HCT116 (cell line): ENCODE measurements around the gene CCL13. TPM values are rescaled to one million over a fixed set of nuclear protein-coding genes. Genes with fewer than 3 reads are reported as not detected.

Experiments used
- ATAC-seq: fragments of 200-7000 bp; cut with Tn5 transposase; 2 replicates; pipeline ENCODE4 v1.9.1; 2020; ENCODE audit warnings: mild to moderate bottlenecking, moderate library complexity
- BruUV-seq: library from RNA; stranded (reverse); fragments of 400-500 nt; replicated peaks from 2 replicates; lab custom pipeline; 2021; lab: Mats Ljungman, UMichigan
- CTCF ChIA-PET: fragments of 300-600 bp; sonication (Branson Sonifier 250); formaldehyde crosslinking; loops from one replicate; lab custom pipeline; 2021; ENCODE audit warnings: antibody characterized with exemption; lab: Charles Lee
- POLR2A ChIA-PET: fragments of 300-600, 350-600 bp; sonication (Branson Sonifier 250); formaldehyde crosslinking; loops from one replicate; lab custom pipeline; 2021; ENCODE audit warnings: antibody characterized with exemption; lab: Charles Lee
- RAD21 ChIA-PET, 2 experiments: fragments of 300-600 bp; sonication (Branson Sonifier 250); formaldehyde crosslinking; loops; one replicate each; lab custom pipeline; 2023; ENCODE audit warnings: low total read pairs in 2 of 2; ENCODE audit not compliant: uncharacterized antibody in 2 of 2, unreplicated experiment in 2 of 2, low non-redundant PET in 1 of 2; lab: Charles Lee
- DNase-seq: peaks from one replicate; pipeline ENCODE4 v3.0.0-alpha.2; 2010; ENCODE audit warnings: low read depth, low spot score
- H2AFZ ChIP-seq: fragments of 200-600 bp; shearing (Covaris generic), sonication (generic); 2 replicates; pipeline ENCODE4 v1.6.1; 2017; ENCODE audit warnings: low read depth, mixed run types, mixed read lengths, antibody characterized with exemption, low read length; ENCODE audit not compliant: poor library complexity, severe bottlenecking
- H3K27ac ChIP-seq: 2 replicates; pipeline ENCODE4 v1.5.1; 2012; ENCODE audit warnings: low read depth, low read length
- H3K27me3 ChIP-seq: fragments of 200-600 bp; sonication (generic); 2 replicates; pipeline ENCODE4 v1.6.1; 2016; ENCODE audit warnings: mixed run types, low read length, mixed read lengths; ENCODE audit not compliant: insufficient read depth
- H3K36me3 ChIP-seq, 2 experiments: fragments of 200-500 bp in 1 of 2; fragments of 200-600 bp in 1 of 2; sonication (Bioruptor generic) in 1 of 2; sonication (generic) in 1 of 2; 2 replicates each; pipeline versions ENCODE4 v1.5.1 to v1.6.1; 2014 to 2016; ENCODE audit warnings: low read length in 2 of 2, inconsistent platforms in 1 of 2, mixed read lengths in 1 of 2, mixed run types in 1 of 2; ENCODE audit not compliant: insufficient read depth in 2 of 2, control insufficient read depth in 1 of 2
- H3K4me1 ChIP-seq, 2 experiments: fragments of 200-600 bp in 1 of 2; sonication (generic) in 1 of 2; 2 replicates each; pipeline versions ENCODE4 v1.5.1 to v1.6.1; 2012 to 2017; ENCODE audit warnings: low read length in 2 of 2, inconsistent platforms in 1 of 2, mild to moderate bottlenecking in 1 of 2, mixed read lengths in 1 of 2, mixed run types in 1 of 2, moderate library complexity in 1 of 2; ENCODE audit not compliant: insufficient read depth in 2 of 2, control insufficient read depth in 1 of 2
- H3K4me2 ChIP-seq: fragments of 200-600 bp; sonication (generic); 2 replicates; pipeline ENCODE4 v1.6.1; 2017; ENCODE audit warnings: mixed run types, low read length, mixed read lengths
- H3K4me3 ChIP-seq, 2 experiments: fragments of 200-600 bp in 1 of 2; sonication (generic) in 1 of 2; replicated peaks in 1 of 2; 2 replicates each; pipeline ENCODE4 v1.5.1; 2011 to 2016; ENCODE audit warnings: low read length in 2 of 2, control low read depth in 1 of 2, low read depth in 1 of 2, mild to moderate bottlenecking in 1 of 2, mixed read lengths in 1 of 2, mixed run types in 1 of 2
- H3K79me2 ChIP-seq: fragments of 200-600 bp; sonication (generic); 2 replicates; pipeline ENCODE4 v1.6.1; 2017; ENCODE audit warnings: mild to moderate bottlenecking, mixed run types, low read length, moderate library complexity, mixed read lengths; ENCODE audit not compliant: insufficient read depth
- H3K9ac ChIP-seq: fragments of 200-600 bp; sonication (generic); 2 replicates; pipeline ENCODE4 v1.6.1; 2016; ENCODE audit warnings: low read length, mixed read lengths
- H3K9me2 ChIP-seq: fragments of 200-600 bp; sonication (generic), shearing (Covaris generic); 2 replicates; pipeline ENCODE4 v1.6.1; 2017; ENCODE audit warnings: mixed run types, mild to moderate bottlenecking, moderate library complexity; ENCODE audit not compliant: insufficient read depth
- H3K9me3 ChIP-seq, 2 experiments: fragments of 200-500 bp in 1 of 2; fragments of 200-600 bp in 1 of 2; sonication (Bioruptor generic) in 1 of 2; sonication (generic) in 1 of 2; 2 replicates each; pipeline ENCODE4 v1.6.1; 2014 to 2017; ENCODE audit warnings: low read length in 2 of 2, mixed read lengths in 2 of 2, inconsistent platforms in 1 of 2, low read depth in 1 of 2, mild to moderate bottlenecking in 1 of 2, mixed run types in 1 of 2, moderate library complexity in 1 of 2; ENCODE audit not compliant: control insufficient read depth in 1 of 2, insufficient read depth in 1 of 2
- H4K20me1 ChIP-seq: fragments of 200-600 bp; sonication (generic), shearing (Covaris generic); 2 replicates; pipeline ENCODE4 v1.6.1; 2017; ENCODE audit warnings: mixed run types, mild to moderate bottlenecking, moderate library complexity; ENCODE audit not compliant: insufficient read depth
- CEBPB ChIP-seq: IDR thresholded peaks from 2 replicates; pipeline ENCODE4 v1.6.1; 2012; ENCODE audit warnings: low read depth
- EGR1 ChIP-seq: IDR thresholded peaks from 2 replicates; pipeline ENCODE4 v1.6.1; 2012; ENCODE audit warnings: low read depth
- EZH2 ChIP-seq: fragments of 200-600 bp; sonication (generic); IDR thresholded peaks from 2 replicates; pipeline ENCODE4 v1.6.1; 2017; ENCODE audit warnings: antibody characterized with exemption, mixed run types
- FOSL1 ChIP-seq: IDR thresholded peaks from 2 replicates; pipeline ENCODE4 v1.6.1; 2012; ENCODE audit warnings: low read depth
- ZFX ChIP-seq: fragments of 450-650 bp; IDR thresholded peaks from 2 replicates; pipeline ENCODE4 v1.6.1; 2017
- ZNF274 ChIP-seq: fragments of 200-500 bp; sonication (Bioruptor generic); IDR thresholded peaks from 2 replicates; pipeline ENCODE4 v1.6.1; 2014; ENCODE audit warnings: mild to moderate bottlenecking, low read depth, low read length, inconsistent platforms
- intact Hi-C: fragments of 100-400 bp; cut with micrococcal nuclease; formaldehyde crosslinking; loops from 2 replicates; pipeline ENCODE4 v1.10.0; 2022
- total RNA-seq: library from RNA; stranded (reverse); gene quantifications from one replicate; pipeline ENCODE4 v1.2.1, GENCODE V29; 2021; ENCODE audit not compliant: unreplicated experiment
- TF ChIP-seq, protein P1 (sequence below), 3 experiments: fragments of 200-600 bp in 1 of 3; sonication (generic) in 1 of 3; IDR thresholded peaks in 2 of 3; conservative IDR thresholded peaks in 1 of 3; 2 replicates each; pipeline ENCODE4 v1.5.1; 2012 to 2017; ENCODE audit warnings: low read depth in 2 of 3, low read length in 2 of 3, antibody characterized with exemption in 1 of 3, borderline replicate concordance in 1 of 3, control low read depth in 1 of 3, mild to moderate bottlenecking in 1 of 3, mixed read lengths in 1 of 3, mixed run types in 1 of 3, moderate library complexity in 1 of 3; ENCODE audit not compliant: insufficient read depth in 1 of 3
- TF ChIP-seq, protein P2 (sequence below): IDR thresholded peaks from 2 replicates; pipeline ENCODE4 v1.6.1; 2012

CCL13 gene
- total RNA-seq, 1 experiment from 2014 or later: not detected

DNA sequence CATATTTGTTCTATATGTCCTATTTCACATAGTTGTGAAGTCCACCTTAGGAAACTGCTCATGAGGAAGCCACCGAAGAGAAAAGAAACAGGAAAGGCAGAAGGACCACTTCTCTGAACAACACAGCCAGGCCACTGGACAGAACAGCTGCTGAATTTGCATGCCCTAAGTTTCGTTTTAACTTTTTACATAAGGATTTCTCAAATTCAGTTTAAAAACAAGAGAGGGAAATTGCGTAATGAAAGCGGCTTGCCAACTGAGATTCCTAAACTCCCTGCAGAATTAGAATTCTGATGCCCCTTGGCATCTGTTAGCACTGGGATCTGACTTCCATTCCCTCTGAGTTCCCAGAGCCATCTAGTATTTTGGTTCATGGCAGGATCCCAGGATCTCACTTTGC is 42.0 kb upstream of the CCL13 start:
- H3K9ac ChIP-seq: no peak overlapping the region
- H3K27me3 ChIP-seq: peaks cover 8% of the 10 kb centered on the region; the same call in 1 of the 2 replicates
- intact Hi-C loops: no loop called here
- H2AFZ ChIP-seq: no peak overlapping the region
- DNase-seq: no peak
- H4K20me1 ChIP-seq: no peaks in the 10 kb centered on the region
- no peaks in the 10 kb centered on the region for H3K79me2 ChIP-seq
- H3K4me1 ChIP-seq: no peaks in the 10 kb centered on the region
- TF ChIP-seq, protein P1, sequence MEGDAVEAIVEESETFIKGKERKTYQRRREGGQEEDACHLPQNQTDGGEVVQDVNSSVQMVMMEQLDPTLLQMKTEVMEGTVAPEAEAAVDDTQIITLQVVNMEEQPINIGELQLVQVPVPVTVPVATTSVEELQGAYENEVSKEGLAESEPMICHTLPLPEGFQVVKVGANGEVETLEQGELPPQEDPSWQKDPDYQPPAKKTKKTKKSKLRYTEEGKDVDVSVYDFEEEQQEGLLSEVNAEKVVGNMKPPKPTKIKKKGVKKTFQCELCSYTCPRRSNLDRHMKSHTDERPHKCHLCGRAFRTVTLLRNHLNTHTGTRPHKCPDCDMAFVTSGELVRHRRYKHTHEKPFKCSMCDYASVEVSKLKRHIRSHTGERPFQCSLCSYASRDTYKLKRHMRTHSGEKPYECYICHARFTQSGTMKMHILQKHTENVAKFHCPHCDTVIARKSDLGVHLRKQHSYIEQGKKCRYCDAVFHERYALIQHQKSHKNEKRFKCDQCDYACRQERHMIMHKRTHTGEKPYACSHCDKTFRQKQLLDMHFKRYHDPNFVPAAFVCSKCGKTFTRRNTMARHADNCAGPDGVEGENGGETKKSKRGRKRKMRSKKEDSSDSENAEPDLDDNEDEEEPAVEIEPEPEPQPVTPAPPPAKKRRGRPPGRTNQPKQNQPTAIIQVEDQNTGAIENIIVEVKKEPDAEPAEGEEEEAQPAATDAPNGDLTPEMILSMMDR (IDR thresholded peaks at IDR 0.05 in 2 of 3, conservative IDR thresholded peaks at IDR 0.05 in 1 of 3; ENCODE audit: borderline replicate concordance in 1 of 3, insufficient read depth in 1 of 3, low read depth in 2 of 3, low read length in 2 of 3): no peak
- TF ChIP-seq EGR1 (no peak), ZNF274 (no peak), ZFX (no peak), EZH2 (no peak), FOSL1 (no peak)
- TF ChIP-seq, protein P2, sequence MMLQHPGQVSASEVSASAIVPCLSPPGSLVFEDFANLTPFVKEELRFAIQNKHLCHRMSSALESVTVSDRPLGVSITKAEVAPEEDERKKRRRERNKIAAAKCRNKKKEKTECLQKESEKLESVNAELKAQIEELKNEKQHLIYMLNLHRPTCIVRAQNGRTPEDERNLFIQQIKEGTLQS: no peak
- TF ChIP-seq, all 23 proteins: peak for 0
- BruUV-seq: no TSS peak
- Histone ChIP-seq H3K27ac (no peak overlapping the region), H3K36me3 (no peaks in the 10 kb centered on the region), H3K4me3 (no peak overlapping the region), H3K9me3 (no peaks in the 10 kb centered on the region), H3K4me2 (no peak overlapping the region), H3K9me2 (no peaks in the 10 kb centered on the region)
- RAD21 ChIA-PET: no interaction called here
- POLR2A ChIA-PET: no interaction called here
- ATAC-seq: no peak
- CTCF ChIA-PET: no interaction called here

DNA sequence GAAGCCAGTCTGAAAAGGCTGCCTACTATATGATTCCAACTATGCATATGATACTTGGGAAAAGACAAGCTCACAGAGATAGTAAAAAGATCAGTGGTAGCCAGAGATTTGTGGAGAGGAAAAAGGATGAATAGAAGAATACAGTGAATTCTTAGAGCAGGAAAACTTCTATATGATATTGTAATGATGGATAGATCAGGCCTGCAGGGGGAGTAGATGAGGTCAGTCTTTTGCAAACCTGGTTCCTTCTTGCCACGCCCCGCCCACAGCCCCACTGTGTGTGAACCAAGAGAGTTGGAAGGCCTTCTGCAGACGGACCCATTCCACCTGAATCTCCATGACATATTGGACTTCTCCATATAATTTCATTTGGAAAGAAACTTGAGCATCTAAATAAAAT is 37.8 kb upstream of the CCL13 start:
- Histone ChIP-seq H3K27me3 (peaks cover 8% of the 10 kb centered on the region; the same call in 1 of the 2 replicates), H3K79me2 (no peaks in the 10 kb centered on the region), H3K27ac (no peak overlapping the region), H3K9me2 (no peaks in the 10 kb centered on the region), H2AFZ (no peak overlapping the region), H3K9me3 (no peaks in the 10 kb centered on the region), H3K4me1 (no peaks in the 10 kb centered on the region), H4K20me1 (no peaks in the 10 kb centered on the region), H3K4me3 (no peak overlapping the region), H3K9ac (no peak overlapping the region), H3K36me3 (no peaks in the 10 kb centered on the region), H3K4me2 (no peak overlapping the region)
- peak; percentile 52; the same call in 1 of the 2 replicates for ATAC-seq
- BruUV-seq: no TSS peak
- ChIA-PET CTCF (interaction anchor here (0.8 kb wide), 1 partner anchor 43 kb away, joined by 3 read pairs; no protein-coding TSS in a partner anchor), RAD21 (no interaction called here), POLR2A (no interaction called here)
- no peak for TF ChIP-seq CEBPB
- TF ChIP-seq, protein P1 (IDR thresholded peaks at IDR 0.05 in 2 of 3, conservative IDR thresholded peaks at IDR 0.05 in 1 of 3; ENCODE audit: borderline replicate concordance in 1 of 3, insufficient read depth in 1 of 3, low read depth in 2 of 3, low read length in 2 of 3): peak in 2 of 3 experiments; percentile 17 to 25; a peak in 2 of 6 replicates
- intact Hi-C loops: no loop called here
- DNase-seq: peak; percentile 4
